Left ventricle myocardium inferior (tissue), 1 donor: ENCODE measurements around the gene LAMP1. TPM values are rescaled to one million over a fixed set of nuclear protein-coding genes. Genes with fewer than 3 reads are reported as not detected.
"Not testable (repeated sequence)": the region's sequence is repeated elsewhere in the genome, so short reads cannot be mapped to it uniquely, and the experiment has no call there.

Experiments used
- DNase-seq: peaks from one replicate; pipeline ENCODE4 v3.0.0-alpha.2; 2020
- H3K27ac ChIP-seq: fragments of 200-600 bp; replicated peaks from 2 replicates; pipeline ENCODE4 v1.8.0; 2021
- H3K27me3 ChIP-seq: fragments of 200-600 bp; 2 replicates; pipeline ENCODE4 v1.8.0; 2021; ENCODE audit warnings: low read depth
- H3K36me3 ChIP-seq: fragments of 200-600 bp; 2 replicates; pipeline ENCODE4 v1.8.0; 2021
- H3K4me1 ChIP-seq: fragments of 200-600 bp; 2 replicates; pipeline ENCODE4 v1.8.0; 2021
- H3K4me3 ChIP-seq: fragments of 200-600 bp; 2 replicates; pipeline ENCODE4 v1.8.0; 2021; ENCODE audit warnings: mild to moderate bottlenecking, moderate library complexity
- H3K9me3 ChIP-seq: fragments of 200-600 bp; replicated peaks from 2 replicates; pipeline ENCODE4 v1.8.0; 2021
- intact Hi-C: fragments of 100-400 bp; cut with micrococcal nuclease; formaldehyde crosslinking; loops from one replicate; pipeline ENCODE4 v1.11.0; 2022
- long read RNA-seq: library from polyadenylated mRNA; unstranded; transcript quantifications from one replicate; pipeline ENCODE4 v2.0.0, GENCODE V29; 2021
- total RNA-seq: library from RNA; stranded (reverse); fragmentation: NEBNext Ultra II Directional; extraction: Animal tissue kit (Norgen Biotek cat#: 25700); gene quantifications from one replicate; pipeline ENCODE4 v1.2.1, GENCODE V29; 2021
- TF ChIP-seq, protein P1 (sequence below): fragments of 200-600 bp; IDR thresholded peaks from 2 replicates; pipeline ENCODE4 v1.8.0; 2021; ENCODE audit warnings: antibody characterized with exemption, mild to moderate bottlenecking, borderline replicate concordance
- donor health status: DM: no; HTN: yes; CAD: no; lungs with severe emphysema.

Gene LAMP1, protein sequence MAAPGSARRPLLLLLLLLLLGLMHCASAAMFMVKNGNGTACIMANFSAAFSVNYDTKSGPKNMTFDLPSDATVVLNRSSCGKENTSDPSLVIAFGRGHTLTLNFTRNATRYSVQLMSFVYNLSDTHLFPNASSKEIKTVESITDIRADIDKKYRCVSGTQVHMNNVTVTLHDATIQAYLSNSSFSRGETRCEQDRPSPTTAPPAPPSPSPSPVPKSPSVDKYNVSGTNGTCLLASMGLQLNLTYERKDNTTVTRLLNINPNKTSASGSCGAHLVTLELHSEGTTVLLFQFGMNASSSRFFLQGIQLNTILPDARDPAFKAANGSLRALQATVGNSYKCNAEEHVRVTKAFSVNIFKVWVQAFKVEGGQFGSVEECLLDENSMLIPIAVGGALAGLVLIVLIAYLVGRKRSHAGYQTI
- total RNA-seq: 96.1 TPM
- long read RNA-seq, transcript LAMP1-201 (9 exons, 2,699 nt): major isoform, 181 of 201 reads
- long read RNA-seq, partial matches to known transcripts: 11 of 201 reads
- long read RNA-seq, other reads (novel, unspliced or antisense): 9 of 201 reads

DNA sequence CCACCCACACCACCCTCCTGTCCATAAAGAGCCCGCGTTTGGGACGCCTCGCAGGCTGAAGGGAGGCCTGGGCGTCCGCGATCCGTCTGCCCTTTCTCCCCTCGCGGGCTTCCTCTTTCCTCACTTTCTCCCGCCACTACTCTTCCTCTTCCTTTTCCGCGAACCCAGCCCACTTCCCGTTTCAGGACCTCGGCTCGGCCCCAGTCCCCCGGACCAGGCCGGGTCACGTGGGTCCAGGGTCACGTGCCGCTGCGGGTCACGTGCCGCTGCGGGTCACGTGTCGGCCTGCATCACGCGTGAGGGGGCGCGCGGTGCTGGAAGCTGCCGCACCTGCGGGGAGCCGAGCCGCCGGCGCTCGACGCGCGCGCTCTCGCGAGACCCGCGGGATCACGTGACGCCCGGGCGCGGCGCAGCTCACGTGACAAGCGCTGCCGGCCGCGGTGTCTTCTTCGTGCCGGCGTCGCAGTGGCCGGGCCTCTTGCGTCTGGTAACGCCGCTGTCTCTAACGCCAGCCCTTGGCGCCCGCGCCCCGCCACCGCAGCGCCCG lies at the start of gene LAMP1:
Gene LAMP1 (plus strand): TSS at position 417 of the 547 bp plus-strand sequence. CDS start 196 bp downstream, outside the sequence.
- TF ChIP-seq, protein P1, sequence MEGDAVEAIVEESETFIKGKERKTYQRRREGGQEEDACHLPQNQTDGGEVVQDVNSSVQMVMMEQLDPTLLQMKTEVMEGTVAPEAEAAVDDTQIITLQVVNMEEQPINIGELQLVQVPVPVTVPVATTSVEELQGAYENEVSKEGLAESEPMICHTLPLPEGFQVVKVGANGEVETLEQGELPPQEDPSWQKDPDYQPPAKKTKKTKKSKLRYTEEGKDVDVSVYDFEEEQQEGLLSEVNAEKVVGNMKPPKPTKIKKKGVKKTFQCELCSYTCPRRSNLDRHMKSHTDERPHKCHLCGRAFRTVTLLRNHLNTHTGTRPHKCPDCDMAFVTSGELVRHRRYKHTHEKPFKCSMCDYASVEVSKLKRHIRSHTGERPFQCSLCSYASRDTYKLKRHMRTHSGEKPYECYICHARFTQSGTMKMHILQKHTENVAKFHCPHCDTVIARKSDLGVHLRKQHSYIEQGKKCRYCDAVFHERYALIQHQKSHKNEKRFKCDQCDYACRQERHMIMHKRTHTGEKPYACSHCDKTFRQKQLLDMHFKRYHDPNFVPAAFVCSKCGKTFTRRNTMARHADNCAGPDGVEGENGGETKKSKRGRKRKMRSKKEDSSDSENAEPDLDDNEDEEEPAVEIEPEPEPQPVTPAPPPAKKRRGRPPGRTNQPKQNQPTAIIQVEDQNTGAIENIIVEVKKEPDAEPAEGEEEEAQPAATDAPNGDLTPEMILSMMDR: no peak
- DNase-seq: peak; percentile 99
- H3K4me1 ChIP-seq: peaks cover 44% of the 10 kb centered on the region
- intact Hi-C loops: no loop called here
- H3K27me3 ChIP-seq: peaks cover 4% of the 10 kb centered on the region
- H3K9me3 ChIP-seq: no peaks in the 10 kb centered on the region
- H3K27ac ChIP-seq: peak within 1 kb of the TSS; percentile 93
- peak within 1 kb of the TSS; percentile 99 for H3K4me3 ChIP-seq
- no peaks in the 10 kb centered on the region for H3K36me3 ChIP-seq

DNA sequence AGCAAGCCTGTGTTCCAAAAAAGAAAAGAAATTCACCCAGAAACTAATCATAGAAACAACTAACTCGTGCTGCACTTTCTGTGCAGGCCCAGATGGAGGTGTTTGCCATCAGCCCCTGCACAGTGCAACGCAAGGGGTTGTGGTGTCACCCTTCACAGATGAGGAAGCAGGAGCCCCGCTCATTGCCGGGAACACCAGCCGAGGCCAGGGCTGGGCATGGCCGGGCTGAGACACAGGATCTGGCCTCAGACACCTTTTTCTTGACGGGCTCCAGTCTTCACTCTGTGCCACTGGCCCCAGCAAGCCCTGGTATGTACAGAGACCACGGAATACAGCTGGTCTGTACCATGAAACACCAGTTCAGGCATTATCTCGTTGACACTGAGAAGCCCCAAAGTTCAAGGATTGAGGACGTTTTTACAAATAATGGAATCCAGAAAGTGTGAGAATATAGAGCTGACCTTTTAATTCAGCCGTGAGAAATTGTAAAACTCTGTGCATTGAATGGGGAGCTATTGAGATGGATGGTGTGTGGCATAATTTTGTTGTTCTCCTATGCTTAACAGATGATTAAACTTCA lies 44.4 kb upstream of the LAMP1 start:
- Histone ChIP-seq H3K4me3 (no peak overlapping the region), H3K36me3 (peaks cover 97% of the 10 kb centered on the region), H3K9me3 (no peaks in the 10 kb centered on the region), H3K27ac (no peak overlapping the region), H3K27me3 (no peaks in the 10 kb centered on the region), H3K4me1 (no peaks in the 10 kb centered on the region)
- intact Hi-C loops: no loop called here
- TF ChIP-seq, protein P1: no peak
- DNase-seq: no peak

DNA sequence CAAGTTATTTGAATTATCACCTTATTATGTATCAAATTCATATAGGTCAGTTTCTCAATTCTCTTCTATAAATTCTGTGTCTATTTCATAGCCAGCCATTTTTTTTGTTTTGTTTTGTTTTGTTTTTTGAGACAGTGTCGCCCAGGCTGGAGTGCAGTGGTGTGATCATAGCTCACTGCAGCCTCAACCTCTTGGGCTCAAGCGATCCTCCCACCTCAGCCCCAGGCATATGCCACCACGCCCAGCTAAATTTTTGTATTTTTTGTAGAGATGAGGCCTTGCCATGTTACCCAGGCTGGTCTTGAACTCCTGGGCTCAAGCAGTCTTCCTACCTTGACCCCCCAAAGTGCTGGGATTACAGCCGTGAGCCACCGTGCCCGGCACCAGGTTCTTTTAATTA lies 39.1 kb upstream of the LAMP1 start:
- H3K27ac ChIP-seq, DNase-seq, intact Hi-C loops, H3K4me1 ChIP-seq, H3K27me3 ChIP-seq, H3K9me3 ChIP-seq, H3K4me3 ChIP-seq: not testable (repeated sequence)
- H3K36me3 ChIP-seq: peaks cover 97% of the 10 kb centered on the region

DNA sequence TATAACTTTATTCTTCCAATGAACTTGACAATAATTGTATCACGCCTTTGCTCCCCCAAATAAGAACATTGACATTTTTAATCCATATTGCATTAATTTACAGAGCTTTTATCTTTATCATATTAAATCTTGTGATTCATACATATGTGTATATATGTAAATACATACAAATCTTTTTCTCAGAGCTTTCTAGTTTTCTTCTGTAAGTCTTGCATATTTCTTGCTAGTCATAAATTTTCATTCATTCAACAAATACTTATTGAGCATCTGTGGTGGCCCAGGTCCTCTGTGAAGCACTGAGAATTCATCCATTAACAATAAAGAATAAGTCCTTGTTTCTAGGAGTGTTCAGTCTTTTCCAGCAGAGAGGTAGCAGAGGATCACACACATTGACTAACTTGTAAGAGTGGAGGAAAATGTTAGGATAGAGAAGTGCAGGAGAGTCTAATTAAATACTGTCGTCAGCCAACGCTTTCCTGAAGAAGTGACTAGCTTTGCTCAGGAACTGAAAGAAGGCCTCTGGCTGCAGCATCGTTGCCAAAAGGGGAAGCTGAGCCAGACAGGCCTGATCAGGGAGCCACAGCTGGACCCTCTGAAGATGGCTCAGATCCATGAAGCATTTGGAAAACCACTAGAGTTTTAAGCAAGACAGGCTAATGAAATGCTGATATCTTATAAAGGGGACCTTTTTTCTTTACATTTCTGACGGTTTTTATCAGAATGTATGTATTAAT lies 38.6 kb upstream of the LAMP1 start:
- no peak for DNase-seq
- intact Hi-C loops: no loop called here
- Histone ChIP-seq H3K27me3 (no peaks in the 10 kb centered on the region), H3K4me3 (no peak overlapping the region), H3K4me1 (no peaks in the 10 kb centered on the region), H3K9me3 (no peaks in the 10 kb centered on the region), H3K27ac (no peak overlapping the region), H3K36me3 (peaks cover 97% of the 10 kb centered on the region)
- TF ChIP-seq, protein P1: no peak

DNA sequence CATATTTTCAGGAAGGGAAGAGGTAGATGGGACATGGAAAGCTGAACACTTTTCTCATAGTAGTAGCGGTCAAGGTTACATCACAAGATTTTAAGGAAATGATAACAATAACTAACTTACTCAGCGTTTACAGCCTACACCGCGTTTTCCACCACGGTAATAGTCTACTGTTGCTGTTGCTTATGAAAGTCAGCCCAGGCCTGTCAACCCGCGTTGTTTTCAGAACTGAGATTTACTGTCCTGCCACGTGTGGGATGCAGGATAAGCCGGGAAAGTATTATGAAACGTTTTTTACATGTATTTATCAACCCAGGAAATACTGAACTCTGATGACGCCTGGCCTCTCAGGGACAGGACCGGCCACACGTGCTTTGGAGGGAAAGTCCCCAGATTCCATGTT lies 36.0 kb upstream of the LAMP1 start:
- Histone ChIP-seq H3K27me3 (no peaks in the 10 kb centered on the region), H3K9me3 (no peaks in the 10 kb centered on the region), H3K4me3 (no peak overlapping the region), H3K4me1 (no peaks in the 10 kb centered on the region), H3K27ac (no peak overlapping the region), H3K36me3 (peaks cover 88% of the 10 kb centered on the region)
- no peak for DNase-seq
- TF ChIP-seq, protein P1: no peak
- intact Hi-C loops: no loop called here

DNA sequence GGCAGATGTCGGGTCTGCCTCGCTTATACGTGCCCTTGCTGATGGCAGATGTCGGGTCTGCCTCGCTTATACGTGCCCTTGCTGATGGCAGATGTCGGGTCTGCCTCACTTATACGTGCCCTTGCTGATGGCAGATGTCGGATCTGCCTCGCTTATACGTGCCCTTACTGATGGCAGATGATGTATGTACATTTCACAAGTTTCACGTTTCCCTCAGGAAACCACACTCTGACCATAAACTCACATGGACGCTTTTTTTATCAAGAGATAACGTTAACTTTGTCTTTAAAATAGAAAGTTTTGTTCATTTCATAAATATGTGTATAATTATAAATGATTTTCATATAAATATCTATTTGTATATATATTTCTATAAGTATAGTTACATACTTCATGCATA lies 34.0 kb upstream of the LAMP1 start:
- H3K36me3 ChIP-seq: peaks cover 74% of the 10 kb centered on the region
- H3K27ac ChIP-seq, H3K9me3 ChIP-seq, DNase-seq, H3K27me3 ChIP-seq, H3K4me3 ChIP-seq, H3K4me1 ChIP-seq, intact Hi-C loops: not testable (repeated sequence)
